Stimulated activated naive B cell treated with anti-CD40 and anti-IgM and Interleukin-4, amounts not matched to agents 10 μg/mL and 1 μg/mL and 100 μg/mL, for 72 hours (primary cell): ENCODE data around the gene OLFML3.
"Not testable (repeated sequence)": the region's sequence is repeated elsewhere in the genome, so short reads cannot be mapped to it uniquely, and the experiment has no call there.

ENCODE experiments used
- ATAC-seq, 2 donors: fragments of 150-1000 bp; cut with Tn5 transposase; replicated peaks; 2 replicates each; pipeline ENCODE4 v1.10.0; 2021; ENCODE audit warnings: moderate library complexity in 1 of 2
- DNase-seq: peaks from one replicate; pipeline ENCODE4 v3.0.0; 2021
- H3K27ac Mint-ChIP-seq: one replicate; pipeline ENCODE4 v1.8.0; 2022; ENCODE audit warnings: mild to moderate bottlenecking, mixed read lengths
- H3K27me3 Mint-ChIP-seq, 2 donors: one replicate each; pipeline ENCODE4 v1.8.0; 2022; ENCODE audit warnings: mixed read lengths in 2 of 2
- H3K36me3 Mint-ChIP-seq, 2 donors: one replicate each; pipeline ENCODE4 v1.8.0; 2022; ENCODE audit warnings: mixed read lengths in 2 of 2, mild to moderate bottlenecking in 1 of 2
- H3K4me1 Mint-ChIP-seq, 2 donors: one replicate each; pipeline ENCODE4 v1.8.0; 2022; ENCODE audit warnings: mixed read lengths in 2 of 2, mild to moderate bottlenecking in 1 of 2
- H3K4me3 Mint-ChIP-seq, 2 donors: one replicate each; pipeline ENCODE4 v1.8.0; 2022; ENCODE audit warnings: mild to moderate bottlenecking in 2 of 2, mixed read lengths in 2 of 2, moderate library complexity in 1 of 2
- H3K9me3 Mint-ChIP-seq, 2 donors: one replicate each; pipeline ENCODE4 v1.8.0; 2022; ENCODE audit warnings: mixed read lengths in 2 of 2, mild to moderate bottlenecking in 1 of 2

The OLFML3 gene

GRCh38 chr1:114010433-114011184 lies 31.3 kb downstream of the OLFML3 start:
- H3K4me1 Mint-ChIP-seq = no peaks in the 10 kb centered on the region
- no peaks in the 10 kb centered on the region for H3K36me3 Mint-ChIP-seq
- peaks cover under 1 to 5% of the 10 kb centered on the region in 2 donors for H3K9me3 Mint-ChIP-seq
- H3K4me3 Mint-ChIP-seq = no peak overlapping the region
- peaks cover 12 to 21% of the 10 kb centered on the region in 2 donors for H3K27me3 Mint-ChIP-seq
- DNase-seq (no peak), ATAC-seq (no peak)
- H3K27ac Mint-ChIP-seq = no peak overlapping the region

DNA sequence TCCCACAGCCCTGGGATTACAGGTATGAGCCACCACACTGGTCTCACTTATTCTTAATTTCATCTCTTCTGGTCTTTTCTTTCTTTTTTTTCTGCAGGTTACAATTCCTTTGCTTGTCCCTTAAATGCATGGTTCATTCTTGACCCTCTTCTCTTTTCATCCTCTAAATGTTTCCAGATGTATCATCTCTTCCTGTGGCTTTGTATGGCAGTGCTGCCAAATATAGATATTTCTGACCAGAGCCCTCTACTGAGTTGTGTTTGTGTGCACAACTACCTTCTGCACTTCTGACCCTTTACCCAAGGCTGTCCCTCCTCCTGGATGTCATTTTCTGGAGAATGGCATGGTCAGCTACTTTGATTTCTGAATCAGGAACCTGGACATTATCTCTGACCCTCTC lies 32.5 kb downstream of the OLFML3 start:
- Mint-ChIP-seq H3K4me1 (no peaks in the 10 kb centered on the region), H3K4me3 (no peak overlapping the region), H3K27me3 (peaks cover 7 to 14% of the 10 kb centered on the region in 2 donors), H3K36me3 (no peaks in the 10 kb centered on the region), H3K27ac (no peak overlapping the region), H3K9me3 (peaks cover 0 to 1% of the 10 kb centered on the region in 2 donors)
- DNase-seq = no peak
- no peak for ATAC-seq

DNA sequence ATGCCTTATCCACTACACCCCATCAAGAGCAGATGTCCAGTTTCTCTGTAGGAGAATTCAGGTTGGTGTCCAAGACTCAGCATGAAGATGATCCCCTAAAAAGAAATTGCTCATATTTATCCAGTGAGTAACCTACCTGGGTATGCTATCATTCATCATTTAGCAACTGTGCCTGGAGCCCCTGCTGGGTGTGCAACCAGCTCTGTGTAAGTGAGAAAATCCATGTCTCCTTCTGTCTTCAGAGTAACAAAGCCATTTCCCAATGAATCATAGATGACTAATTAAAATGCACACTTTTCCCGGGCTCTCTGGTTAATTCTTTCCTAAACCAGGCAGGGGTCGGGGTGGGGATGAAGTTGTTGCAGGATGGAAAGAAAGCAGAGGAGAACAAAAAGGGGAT lies 35.8 kb downstream of the OLFML3 start:
- Mint-ChIP-seq H3K27me3 (peaks cover 4 to 21% of the 10 kb centered on the region in 2 donors), H3K27ac (no peak overlapping the region), H3K4me3 (no peak overlapping the region), H3K36me3 (no peaks in the 10 kb centered on the region), H3K9me3 (peaks cover 5% of the 10 kb centered on the region in 2 donors), H3K4me1 (no peaks in the 10 kb centered on the region)
- ATAC-seq = no peak
- no peak for DNase-seq

DNA sequence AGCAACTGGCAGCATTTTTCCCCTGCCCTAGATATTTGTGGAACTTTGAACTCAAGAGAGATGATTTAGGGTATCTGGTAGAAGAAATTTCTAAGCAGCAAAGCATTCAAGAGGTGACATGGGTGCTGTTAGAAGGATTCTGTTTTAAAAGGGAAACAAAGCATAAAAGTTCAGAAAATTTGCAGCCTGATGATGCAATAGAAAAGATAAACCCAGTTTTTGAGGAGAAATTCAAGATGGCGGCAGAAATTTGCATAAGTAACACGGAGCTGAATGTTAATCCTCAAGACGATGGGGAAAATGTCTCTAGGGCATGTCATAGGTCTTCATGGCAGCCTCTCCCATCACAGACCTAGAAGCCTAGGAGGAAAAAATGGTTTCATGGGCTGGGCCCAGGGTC lies 40.5 kb downstream of the OLFML3 start:
- H3K27me3 Mint-ChIP-seq = peaks cover 4 to 18% of the 10 kb centered on the region in 2 donors
- H3K27ac Mint-ChIP-seq, ATAC-seq, H3K36me3 Mint-ChIP-seq, H3K4me3 Mint-ChIP-seq, H3K4me1 Mint-ChIP-seq, DNase-seq, H3K9me3 Mint-ChIP-seq: not testable (repeated sequence)

DNA sequence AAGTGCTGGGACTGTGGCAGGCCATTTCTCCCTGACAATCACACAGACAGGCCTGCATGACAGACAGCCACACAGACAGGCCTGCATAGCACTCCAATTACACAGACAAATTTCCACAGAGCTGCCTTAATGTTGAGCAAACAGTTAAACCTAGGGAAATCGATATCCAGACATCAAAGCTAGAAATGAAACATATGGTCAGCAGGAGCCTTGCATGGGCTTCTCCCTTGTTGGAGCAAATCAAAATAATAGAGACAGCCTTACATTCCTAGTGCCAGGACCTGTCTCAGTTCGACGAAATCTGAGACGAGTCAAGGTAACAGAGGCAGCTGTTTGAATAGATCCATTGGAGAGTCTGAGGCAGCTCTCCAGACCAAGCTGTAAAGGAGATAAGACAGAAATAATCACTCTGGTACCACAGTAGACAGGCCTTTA lies 42.4 kb downstream of the OLFML3 start:
- Mint-ChIP-seq H3K4me3 (no peak overlapping the region), H3K27me3 (peaks cover 0 to 12% of the 10 kb centered on the region in 2 donors), H3K36me3 (no peaks in the 10 kb centered on the region), H3K4me1 (no peaks in the 10 kb centered on the region), H3K27ac (no peak overlapping the region), H3K9me3 (peaks cover 5 to 6% of the 10 kb centered on the region in 2 donors)
- ATAC-seq (no peak), DNase-seq (no peak)

- H3K27ac Mint-ChIP-seq = no peak overlapping the region
- no peak for ATAC-seq
Observed at GRCh38 chr1:114022877-114023276, 43.6 kb downstream of the OLFML3 start.

DNA sequence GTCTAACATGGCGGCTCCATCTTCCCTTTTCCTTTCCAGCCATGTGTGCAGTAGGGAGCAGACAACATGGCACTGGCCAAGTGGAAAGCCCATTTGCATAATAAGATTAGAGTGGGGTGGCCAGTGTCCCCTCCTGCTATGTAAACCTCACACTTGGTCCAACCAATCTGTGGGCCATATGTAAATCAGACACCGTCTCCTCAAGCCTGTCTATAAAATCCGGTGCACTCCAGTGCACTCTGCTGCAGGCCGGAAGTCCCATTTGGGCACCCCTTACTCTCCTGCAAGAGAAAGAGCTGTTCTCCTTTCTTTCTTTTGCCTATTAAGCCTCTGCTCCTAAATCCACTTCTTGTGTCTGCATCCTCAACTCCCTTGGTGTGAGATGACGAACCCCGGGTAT lies 44.1 kb downstream of the OLFML3 start:
- Mint-ChIP-seq H3K4me3 (no peak overlapping the region), H3K27ac (no peak overlapping the region), H3K27me3 (peaks cover 3 to 12% of the 10 kb centered on the region in 2 donors), H3K36me3 (no peaks in the 10 kb centered on the region), H3K9me3 (peaks cover 5 to 6% of the 10 kb centered on the region in 2 donors), H3K4me1 (no peaks in the 10 kb centered on the region)
- ATAC-seq (no peak), DNase-seq (no peak)

More at GRCh38 chr1:114022877-114023276, 43.6 kb downstream of the OLFML3 start:
- no peaks in the 10 kb centered on the region for H3K36me3 Mint-ChIP-seq
- DNase-seq = no peak
- peaks cover 3 to 12% of the 10 kb centered on the region in 2 donors for H3K27me3 Mint-ChIP-seq
- no peaks in the 10 kb centered on the region for H3K4me1 Mint-ChIP-seq
- peaks cover 5 to 6% of the 10 kb centered on the region in 2 donors for H3K9me3 Mint-ChIP-seq
- no peak overlapping the region for H3K4me3 Mint-ChIP-seq

DNA sequence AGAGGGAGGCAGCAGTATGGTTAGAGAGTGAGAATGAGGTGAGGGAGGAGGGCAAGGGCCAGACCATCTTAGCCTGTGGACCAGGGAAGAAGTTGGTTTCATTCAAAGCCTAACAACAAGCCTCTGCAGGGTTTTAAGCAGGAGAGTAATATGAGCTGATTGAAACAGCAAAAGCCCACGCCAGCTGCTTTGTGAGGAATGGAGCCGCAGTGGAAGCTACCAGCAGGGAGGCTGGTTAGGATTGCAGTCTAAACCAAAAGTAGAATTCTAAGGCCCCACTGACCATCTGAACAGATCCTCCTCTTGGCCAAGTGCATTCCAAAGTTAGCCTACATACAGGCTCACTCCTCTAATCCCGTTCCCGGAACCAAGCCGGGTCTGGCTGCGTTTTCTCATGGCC lies 44.8 kb downstream of the OLFML3 start:
- H3K36me3 Mint-ChIP-seq = no peaks in the 10 kb centered on the region
- no peak overlapping the region for H3K4me3 Mint-ChIP-seq
- peaks cover 3 to 12% of the 10 kb centered on the region in 2 donors for H3K27me3 Mint-ChIP-seq
- no peaks in the 10 kb centered on the region for H3K4me1 Mint-ChIP-seq
- DNase-seq (no peak), ATAC-seq (no peak)
- H3K9me3 Mint-ChIP-seq = peaks cover 5 to 6% of the 10 kb centered on the region in 2 donors
- H3K27ac Mint-ChIP-seq = no peak overlapping the region

- H3K27me3 Mint-ChIP-seq = peaks cover 3 to 6% of the 10 kb centered on the region in 2 donors
- H3K4me3 Mint-ChIP-seq = no peak overlapping the region
- DNase-seq (no peak), ATAC-seq (no peak)
- no peaks in the 10 kb centered on the region for H3K36me3 Mint-ChIP-seq
- no peak overlapping the region for H3K27ac Mint-ChIP-seq
- H3K9me3 Mint-ChIP-seq = peaks cover 0 to 1% of the 10 kb centered on the region in 2 donors
- no peaks in the 10 kb centered on the region for H3K4me1 Mint-ChIP-seq
Observed at GRCh38 chr1:114025609-114026401, 46.5 kb downstream of the OLFML3 start.

DNA sequence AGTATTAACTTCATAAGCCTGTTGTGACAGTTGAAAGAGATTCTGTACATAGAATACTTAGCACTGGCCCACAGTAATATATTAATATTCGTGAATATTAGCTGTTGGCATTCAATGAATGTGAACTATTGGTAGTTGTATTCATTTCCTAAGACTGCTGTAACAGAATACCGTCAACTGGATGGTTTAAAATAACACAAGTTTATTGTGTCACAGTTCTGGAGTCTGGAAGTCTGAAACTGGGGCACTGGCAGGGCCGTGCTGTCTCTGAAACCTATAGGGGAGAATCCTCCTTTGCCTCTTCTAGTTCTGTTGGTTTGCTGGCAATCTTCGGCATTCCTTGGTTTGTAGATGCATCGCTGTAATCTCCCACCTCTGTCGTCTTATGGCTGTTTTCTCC lies 47.5 kb downstream of the OLFML3 start:
- DNase-seq (no peak), ATAC-seq (no peak)
- Mint-ChIP-seq H3K27me3 (peaks cover 0 to 3% of the 10 kb centered on the region in 2 donors), H3K36me3 (no peaks in the 10 kb centered on the region), H3K27ac (no peak overlapping the region), H3K4me3 (no peak overlapping the region), H3K4me1 (no peaks in the 10 kb centered on the region), H3K9me3 (no peaks in the 10 kb centered on the region)
